Measurements from ENCODE around the gene TMEM192. TPM values are rescaled to one million over a fixed set of nuclear protein-coding genes. Genes with fewer than 3 reads are reported as not detected.
"Not testable (repeated sequence)": the region's sequence is repeated elsewhere in the genome, so short reads cannot be mapped to it uniquely, and the experiment has no call there.

Gene TMEM192
- total and polyA plus RNA-seq, 2 of the 8 experiments (the other 6 are each of a cell fraction or from before 2014, with no cell fraction given) = 7.3 to 10.9 TPM

- TF ChIP-seq BCL11A (IDR thresholded peaks at IDR 0.05; ENCODE audit: low read depth in 2 of 2, low read length in 2 of 2) (no peak), SP2 (IDR thresholded peaks at IDR 0.05; ENCODE audit: low read length) (no peak), KDM4A (IDR thresholded peaks at IDR 0.05; ENCODE audit: low read depth, low read length, severe bottlenecking) (no peak)
Observed at GRCh38 chr4:165077034-165077578, 35.6 kb downstream of the TMEM192 start (continued).

GRCh38 chr4:165073346-165073745 is 39.3 kb downstream of the TMEM192 start:
- H3K27ac ChIP-seq (ENCODE audit: low read depth, low read length); FAIRE-seq: not testable (repeated sequence)
- POLR2A ChIA-PET (ENCODE audit: partially characterized antibody) = interaction anchor here (0.6 to 1.2 kb wide), 2 partner anchors 10 to 206 kb away, joined by 3 to 5 read pairs; no protein-coding TSS in a partner anchor

More at GRCh38 chr4:165073346-165073745, 39.3 kb downstream of the TMEM192 start:
- peak in 1 of 2 experiments; percentile 50 for DNase-seq (ENCODE audit: low read depth in 1 of 2, low spot score in 2 of 2)
- H3K79me1 ChIP-seq (ENCODE audit: low read depth, low read length); H3K36me3 ChIP-seq (ENCODE audit: control insufficient read depth in 2 of 4, insufficient read depth in 4 of 4, low read length in 3 of 4); H3K9me3 ChIP-seq (ENCODE audit: insufficient read depth in 2 of 2, low read depth in 1 of 2, low read length in 1 of 2); H2BK12ac ChIP-seq (ENCODE audit: low read depth, low read length); H3K23ac ChIP-seq (ENCODE audit: insufficient read length); H3K56ac ChIP-seq (replicated peaks; ENCODE audit: insufficient read length, low read depth, low read length); H4K8ac ChIP-seq (ENCODE audit: extremely low read depth, insufficient read depth, low read length); H2AFZ ChIP-seq (ENCODE audit: low read length); H3K14ac ChIP-seq (ENCODE audit: insufficient read length); H4K91ac ChIP-seq (replicated peaks; ENCODE audit: insufficient read length, low read length); H2BK15ac ChIP-seq (ENCODE audit: low read length); H2BK5ac ChIP-seq (ENCODE audit: low read depth, low read length); H3K4me3 ChIP-seq (ENCODE audit: extremely low read depth in 1 of 4, insufficient read depth in 2 of 4, low read depth in 3 of 4, low read length in 4 of 4); H3K79me2 ChIP-seq (ENCODE audit: control insufficient read depth in 1 of 2, insufficient read depth in 2 of 2, low read length in 2 of 2); H3K9ac ChIP-seq (replicated peaks in 1 of 4; ENCODE audit: extremely low read depth in 1 of 4, low read depth in 3 of 4, low read length in 3 of 4); H3K18ac ChIP-seq (ENCODE audit: extremely low read depth, low read length); H3K4me2 ChIP-seq (ENCODE audit: insufficient read depth in 1 of 2, low read depth in 2 of 2, low read length in 2 of 2); H3K4ac ChIP-seq (replicated peaks; ENCODE audit: insufficient read length, low read depth, low read length); H3K27me3 ChIP-seq (replicated peaks in 1 of 4; ENCODE audit: control insufficient read depth in 3 of 4, extremely low read depth in 1 of 4, insufficient read depth in 3 of 4, low read length in 3 of 4); H2AK5ac ChIP-seq (ENCODE audit: low read depth, low read length); H4K20me1 ChIP-seq (replicated peaks in 1 of 2; ENCODE audit: control insufficient read depth in 1 of 2, insufficient read depth in 2 of 2, low read length in 2 of 2); H3K23me2 ChIP-seq (ENCODE audit: low read depth, low read length); H4K5ac ChIP-seq (ENCODE audit: insufficient read length, low read depth, low read length); H3K4me1 ChIP-seq (replicated peaks in 1 of 4; ENCODE audit: control insufficient read depth in 3 of 4, insufficient read depth in 4 of 4, low read length in 3 of 4); H2BK120ac ChIP-seq (replicated peaks; ENCODE audit: low read depth, low read length); H2BK20ac ChIP-seq (ENCODE audit: low read length): not testable (repeated sequence)
- 75% methylated on average over 11 of the region's 11 CpGs; no CpG with 5 or more reads in 1 of the 2 experiments for WGBS, 2 experiments (ENCODE audit: extremely low coverage in 1 of 2, insufficient coverage in 1 of 2, insufficient read length in 1 of 2, insufficient replicate concordance in 2 of 2, low coverage in 1 of 2, low lambda C conversion rate in 2 of 2, missing lambda C conversion rate in 1 of 2)
- CTCF ChIA-PET (ENCODE audit: partially characterized antibody) = interaction anchor here (1.3 kb wide), 1 partner anchor 295 kb away, joined by 3 read pairs; no protein-coding TSS in a partner anchor

Data from H1 (cell line).